Caco-2 (cell line): Measurements from ENCODE around the gene TNFRSF13B. TPM values are rescaled to one million over a fixed set of nuclear protein-coding genes. Genes with fewer than 3 reads are reported as not detected.

Source experiments
- BruUV-seq: library from RNA; stranded (reverse); fragments of 400-500 nt; replicated peaks from 2 replicates; lab custom pipeline; 2021; lab: Mats Ljungman, UMichigan
- CTCF ChIA-PET: fragments of 300-600 bp; sonication (Branson Sonifier 250); formaldehyde crosslinking; loops from one replicate; lab custom pipeline; 2022; ENCODE audit warnings: antibody characterized with exemption; lab: Charles Lee
- POLR2A ChIA-PET: fragments of 300-600 bp; sonication (Branson Sonifier 250); formaldehyde crosslinking; loops from one replicate; lab custom pipeline; 2022; ENCODE audit warnings: antibody characterized with exemption; lab: Charles Lee
- DNase-seq, 2 experiments: peaks; one replicate each; pipeline versions ENCODE4 v3.0.0 to v3.0.0-alpha.2; 2020 to 2022
- H3K27me3 ChIP-seq: replicated peaks from 2 replicates; pipeline ENCODE4 v1.6.0; 2011; ENCODE audit warnings: low read length; ENCODE audit not compliant: control insufficient read depth, insufficient read depth
- H3K36me3 ChIP-seq: 2 replicates; pipeline ENCODE4 v1.5.1; 2011; ENCODE audit warnings: low read length; ENCODE audit not compliant: control insufficient read depth, insufficient read depth
- H3K4me1 ChIP-seq: fragments of 250-450 bp; sonication (Bioruptor Pico); 2 replicates; pipeline ENCODE4 v1.5.1; 2020; ENCODE audit warnings: mild to moderate bottlenecking
- H3K4me3 ChIP-seq: 2 replicates; pipeline ENCODE4 v1.5.1; 2011; ENCODE audit warnings: low read depth, mild to moderate bottlenecking, control low read depth, low read length
- H3K9me3 ChIP-seq: fragments of 250-450 bp; sonication (Bioruptor Pico); 2 replicates; pipeline ENCODE4 v1.5.1; 2020; ENCODE audit warnings: mild to moderate bottlenecking, moderate library complexity
- H3K27ac Mint-ChIP-seq: one replicate; pipeline ENCODE4 v1.8.0; 2022; ENCODE audit warnings: mixed read lengths; ENCODE audit not compliant: unreplicated experiment
- H3K27me3 Mint-ChIP-seq: one replicate; pipeline ENCODE4 v1.8.0; 2022; ENCODE audit warnings: mixed read lengths; ENCODE audit not compliant: insufficient read depth, unreplicated experiment
- H3K36me3 Mint-ChIP-seq: one replicate; pipeline ENCODE4 v1.8.0; 2022; ENCODE audit warnings: mild to moderate bottlenecking, mixed read lengths; ENCODE audit not compliant: insufficient read depth, unreplicated experiment
- H3K4me1 Mint-ChIP-seq: one replicate; pipeline ENCODE4 v1.8.0; 2022; ENCODE audit warnings: low read depth, mixed read lengths; ENCODE audit not compliant: unreplicated experiment
- H3K4me3 Mint-ChIP-seq: one replicate; pipeline ENCODE4 v1.8.0; 2022; ENCODE audit warnings: mild to moderate bottlenecking, moderate library complexity, mixed read lengths; ENCODE audit not compliant: unreplicated experiment
- H3K9me3 Mint-ChIP-seq: one replicate; pipeline ENCODE4 v1.8.0; 2022; ENCODE audit warnings: mixed read lengths; ENCODE audit not compliant: unreplicated experiment
- CTCF ChIP-seq, 2 experiments: fragments of 200-600 bp in 1 of 2; IDR thresholded peaks; 1 replicate in 1 of 2; 2 replicates in 1 of 2; pipeline versions ENCODE4 v1.5.1 to v1.8.0; 2011 to 2022; ENCODE audit warnings: antibody characterized with exemption in 1 of 2, control low read depth in 1 of 2, inconsistent platforms in 1 of 2, low read depth in 1 of 2, low read length in 1 of 2, mild to moderate bottlenecking in 1 of 2, moderate library complexity in 1 of 2; ENCODE audit not compliant: insufficient read depth in 1 of 2, severe bottlenecking in 1 of 2, unreplicated experiment in 1 of 2
- intact Hi-C: fragments of 100-400 bp; cut with micrococcal nuclease; formaldehyde crosslinking; loops from one replicate; pipeline ENCODE4 v1.10.0; 2022; ENCODE audit not compliant: unreplicated experiment
- total RNA-seq: library from RNA; stranded (reverse); gene quantifications from 2 replicates; pipeline ENCODE4 v1.2.3, GENCODE V29; 2022

Gene TNFRSF13B
- total RNA-seq, 1 experiment from 2014 or later = not detected

DNA sequence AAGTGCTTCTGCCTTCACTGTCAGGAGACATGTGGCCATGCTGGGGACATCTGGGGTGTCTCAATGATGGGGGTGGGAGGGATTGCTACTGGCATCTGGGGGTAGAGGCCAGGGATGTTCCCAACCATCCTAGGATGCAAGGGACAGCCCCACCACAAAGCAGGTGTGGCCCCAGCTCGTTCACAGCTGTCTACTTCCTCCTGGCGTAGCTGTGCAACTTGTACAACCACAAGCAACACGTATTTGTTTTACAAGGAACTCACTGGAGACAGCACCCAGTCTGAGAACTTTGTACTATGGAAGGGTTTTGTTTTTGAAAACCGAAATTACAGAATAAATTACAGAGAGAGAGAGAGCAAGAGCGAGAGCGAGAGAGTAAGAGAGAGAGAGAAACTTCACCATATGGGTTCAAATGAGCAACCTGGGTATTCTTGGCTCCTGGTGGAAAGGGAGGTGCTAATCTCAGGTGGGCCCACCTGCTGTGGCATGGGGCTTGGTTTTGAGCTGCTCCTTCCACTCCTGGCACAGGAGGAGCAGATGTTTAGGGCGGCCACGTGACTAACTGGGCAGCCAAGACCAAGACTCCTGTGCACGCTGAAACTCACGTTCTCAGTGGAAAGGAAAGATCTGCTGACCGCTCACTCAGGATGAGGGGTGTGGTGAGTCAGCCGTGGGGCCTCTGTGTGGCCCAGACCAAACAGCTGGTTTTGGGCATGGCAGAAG is 17.5 kb upstream of the TNFRSF13B start:
- DNase-seq = no peak
- H3K9me3 Mint-ChIP-seq = no peaks in the 10 kb centered on the region
- no peak for TF ChIP-seq CTCF (IDR thresholded peaks at IDR 0.05; ENCODE audit: insufficient read depth in 1 of 2, low read depth in 1 of 2, low read length in 1 of 2, severe bottlenecking in 1 of 2, unreplicated experiment in 1 of 2)
- Histone ChIP-seq H3K27me3 (no peaks in the 10 kb centered on the region), H3K9me3 (no peaks in the 10 kb centered on the region), H3K4me1 (no peaks in the 10 kb centered on the region), H3K36me3 (no peaks in the 10 kb centered on the region), H3K4me3 (no peak overlapping the region)
- no peaks in the 10 kb centered on the region for H3K27me3 Mint-ChIP-seq
- H3K4me1 Mint-ChIP-seq = no peaks in the 10 kb centered on the region
- intact Hi-C loops = no loop called here
- no peak overlapping the region for H3K27ac Mint-ChIP-seq
- BruUV-seq = no TSS peak
- POLR2A ChIA-PET = no interaction called here
- H3K36me3 Mint-ChIP-seq = no peaks in the 10 kb centered on the region
- no peak overlapping the region for H3K4me3 Mint-ChIP-seq
- CTCF ChIA-PET = no interaction called here

DNA sequence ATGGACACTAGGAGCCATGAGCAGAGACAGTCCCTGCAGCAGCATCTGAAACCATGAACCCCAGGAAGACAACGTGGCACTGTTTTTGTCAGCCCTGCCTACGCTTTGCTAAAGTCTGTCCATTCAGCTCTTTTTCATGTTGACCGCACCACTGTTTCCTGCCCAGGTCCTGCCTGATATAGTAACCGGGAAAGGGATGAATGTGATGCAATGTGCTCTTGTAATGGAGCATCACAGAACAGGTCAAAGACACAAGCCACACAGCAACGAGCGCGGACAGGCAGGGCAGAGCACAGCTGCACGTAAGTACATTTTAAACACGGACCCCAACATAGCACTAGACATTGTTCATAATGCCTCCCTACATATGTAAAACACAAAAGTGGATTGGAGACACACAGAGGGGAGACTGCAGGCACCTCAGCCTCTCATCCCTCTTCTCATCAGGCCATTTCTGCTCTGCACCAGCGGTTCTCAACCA is 16.9 kb upstream of the TNFRSF13B start:
- no peaks in the 10 kb centered on the region for H3K36me3 ChIP-seq
- H3K9me3 ChIP-seq = no peaks in the 10 kb centered on the region
- H3K9me3 Mint-ChIP-seq = no peaks in the 10 kb centered on the region
- no peaks in the 10 kb centered on the region for H3K36me3 Mint-ChIP-seq
- TF ChIP-seq CTCF (IDR thresholded peaks at IDR 0.05; ENCODE audit: insufficient read depth in 1 of 2, low read depth in 1 of 2, low read length in 1 of 2, severe bottlenecking in 1 of 2, unreplicated experiment in 1 of 2) = no peak
- POLR2A ChIA-PET = no interaction called here
- no peaks in the 10 kb centered on the region for H3K4me1 ChIP-seq
- CTCF ChIA-PET = no interaction called here
- no peak overlapping the region for H3K4me3 Mint-ChIP-seq
- no peaks in the 10 kb centered on the region for H3K27me3 Mint-ChIP-seq
- intact Hi-C loops = no loop called here
- DNase-seq = no peak
- no peaks in the 10 kb centered on the region for H3K27me3 ChIP-seq
- no peak overlapping the region for H3K4me3 ChIP-seq
- no TSS peak for BruUV-seq
- H3K4me1 Mint-ChIP-seq = no peaks in the 10 kb centered on the region
- H3K27ac Mint-ChIP-seq = no peak overlapping the region

GRCh38 chr17:16987830-16988601 is 16.1 kb upstream of the TNFRSF13B start:
- no peak overlapping the region for H3K27ac Mint-ChIP-seq
- H3K27me3 ChIP-seq = no peaks in the 10 kb centered on the region
- H3K4me1 Mint-ChIP-seq = no peaks in the 10 kb centered on the region
- BruUV-seq = no TSS peak
- no peak overlapping the region for H3K4me3 ChIP-seq
- ChIA-PET CTCF (no interaction called here), POLR2A (no interaction called here)
- H3K9me3 ChIP-seq = no peaks in the 10 kb centered on the region
- H3K4me3 Mint-ChIP-seq = no peak overlapping the region
- H3K9me3 Mint-ChIP-seq = no peaks in the 10 kb centered on the region
- H3K27me3 Mint-ChIP-seq = no peaks in the 10 kb centered on the region
- H3K36me3 ChIP-seq = no peaks in the 10 kb centered on the region
- no peaks in the 10 kb centered on the region for H3K36me3 Mint-ChIP-seq
- no peaks in the 10 kb centered on the region for H3K4me1 ChIP-seq
- TF ChIP-seq CTCF (IDR thresholded peaks at IDR 0.05; ENCODE audit: insufficient read depth in 1 of 2, low read depth in 1 of 2, low read length in 1 of 2, severe bottlenecking in 1 of 2, unreplicated experiment in 1 of 2) = no peak
- intact Hi-C loops = no loop called here
- DNase-seq = no peak
